Neuronal stem cell (in vitro differentiated cells): Measurements from ENCODE around the gene MORF4L2.

ENCODE experiments used
- DNase-seq: peaks from one replicate; pipeline ENCODE4 v3.0.0-alpha.2; 2013; ENCODE audit warnings: low spot score
- H2AFZ ChIP-seq: one replicate; pipeline ENCODE4 v1.6.1; 2013; ENCODE audit warnings: mild to moderate bottlenecking, low read length, inconsistent platforms
- H2AK5ac ChIP-seq: 2 replicates; pipeline ENCODE4 v1.6.1; 2013; ENCODE audit warnings: low read depth, mild to moderate bottlenecking, inconsistent platforms, low read length, moderate library complexity, mixed read lengths
- H2BK120ac ChIP-seq: 2 replicates; pipeline ENCODE4 v1.6.1; 2013; ENCODE audit warnings: low read depth, mild to moderate bottlenecking, inconsistent platforms, low read length, moderate library complexity, mixed read lengths
- H2BK12ac ChIP-seq: one replicate; pipeline ENCODE4 v1.6.1; 2013; ENCODE audit warnings: low read length, inconsistent platforms
- H2BK15ac ChIP-seq: 2 replicates; pipeline ENCODE4 v1.6.1; 2013; ENCODE audit warnings: mild to moderate bottlenecking, low read length, inconsistent platforms, mixed read lengths
- H2BK5ac ChIP-seq: one replicate; pipeline ENCODE4 v1.6.1; 2013; ENCODE audit warnings: inconsistent platforms, mild to moderate bottlenecking, low read length, moderate library complexity
- H3K14ac ChIP-seq: one replicate; pipeline ENCODE4 v1.6.1; 2013; ENCODE audit warnings: low read length, inconsistent platforms
- H3K18ac ChIP-seq: 2 replicates; pipeline ENCODE4 v1.6.1; 2013; ENCODE audit warnings: low read length, inconsistent platforms
- H3K23ac ChIP-seq: 2 replicates; pipeline ENCODE4 v1.6.1; 2013; ENCODE audit warnings: low read depth, mild to moderate bottlenecking, mixed read lengths, low read length, inconsistent platforms; ENCODE audit not compliant: poor library complexity
- H3K27ac ChIP-seq: replicated peaks from 3 replicates; pipeline ENCODE4 v1.5.1; 2013; ENCODE audit warnings: low read length, inconsistent platforms
- H3K27me3 ChIP-seq, 3 experiments: 2 replicates each; pipeline ENCODE4 v1.6.1; 2013; ENCODE audit warnings: low read length in 3 of 3, mild to moderate bottlenecking in 2 of 3, inconsistent platforms in 1 of 3, low read depth in 1 of 3, mixed read lengths in 1 of 3, moderate library complexity in 1 of 3; ENCODE audit not compliant: control insufficient read depth in 3 of 3, insufficient read depth in 3 of 3
- H3K36me3 ChIP-seq, 2 donors: replicated peaks in 1 of 2; 2 replicates each; pipeline ENCODE4 v1.6.1; 2013; ENCODE audit warnings: low read length in 2 of 2; ENCODE audit not compliant: control insufficient read depth in 2 of 2, insufficient read depth in 2 of 2
- H3K4ac ChIP-seq: 2 replicates; pipeline ENCODE4 v1.6.1; 2013; ENCODE audit warnings: inconsistent platforms, mild to moderate bottlenecking, low read length, moderate library complexity
- H3K4me1 ChIP-seq, 2 donors: 1 replicate in 1 of 2; 2 replicates in 1 of 2; pipeline ENCODE4 v1.6.1; 2013; ENCODE audit warnings: low read length in 2 of 2, low read depth in 1 of 2; ENCODE audit not compliant: control insufficient read depth in 2 of 2, insufficient read depth in 1 of 2
- H3K4me2 ChIP-seq: one replicate; pipeline ENCODE4 v1.6.1; 2013; ENCODE audit warnings: mild to moderate bottlenecking, low read length, inconsistent platforms; ENCODE audit not compliant: insufficient read depth, poor library complexity, severe bottlenecking
- H3K4me3 ChIP-seq, 2 donors: 2 replicates each; pipeline ENCODE4 v1.5.1; 2013; ENCODE audit warnings: low read length in 2 of 2, mild to moderate bottlenecking in 2 of 2, inconsistent platforms in 1 of 2, moderate library complexity in 1 of 2
- H3K79me1 ChIP-seq: one replicate; pipeline ENCODE4 v1.6.1; 2013; ENCODE audit warnings: low read depth, mild to moderate bottlenecking, inconsistent platforms, low read length, moderate library complexity
- H3K9ac ChIP-seq: one replicate; pipeline ENCODE4 v1.6.1; 2013; ENCODE audit warnings: mild to moderate bottlenecking, low read depth, low read length, inconsistent platforms; ENCODE audit not compliant: poor library complexity
- H3K9me3 ChIP-seq, 2 donors: replicated peaks in 1 of 2; 2 replicates each; pipeline versions ENCODE3 to v1.6.1; 2013; ENCODE audit warnings: low read length in 2 of 2, mild to moderate bottlenecking in 2 of 2, inconsistent platforms in 1 of 2, low read depth in 1 of 2, mixed read lengths in 1 of 2, moderate library complexity in 1 of 2; ENCODE audit not compliant: control insufficient read depth in 2 of 2, insufficient read depth in 1 of 2
- H4K8ac ChIP-seq: one replicate; pipeline ENCODE4 v1.6.1; 2013; ENCODE audit warnings: low read depth, mild to moderate bottlenecking, inconsistent platforms, low read length, moderate library complexity
- H4K91ac ChIP-seq: one replicate; pipeline ENCODE4 v1.6.1; 2013; ENCODE audit warnings: low read length, low read depth, mild to moderate bottlenecking, inconsistent platforms; ENCODE audit not compliant: poor library complexity
- WGBS, 2 donors: extraction: QIAGEN DNeasy Blood & Tissue Kit; methylation state at CpG; one replicate each; pipeline ENCODE4 v1.1.7; 2013; ENCODE audit warnings: missing lambda C conversion rate in 2 of 2, mixed read lengths in 1 of 2; ENCODE audit not compliant: insufficient read length in 2 of 2, insufficient replicate concordance in 1 of 2; ENCODE audit errors: extremely low coverage in 2 of 2; 5-methylcytosine and 5-hydroxymethylcytosine counted together

The MORF4L2 gene

DNA sequence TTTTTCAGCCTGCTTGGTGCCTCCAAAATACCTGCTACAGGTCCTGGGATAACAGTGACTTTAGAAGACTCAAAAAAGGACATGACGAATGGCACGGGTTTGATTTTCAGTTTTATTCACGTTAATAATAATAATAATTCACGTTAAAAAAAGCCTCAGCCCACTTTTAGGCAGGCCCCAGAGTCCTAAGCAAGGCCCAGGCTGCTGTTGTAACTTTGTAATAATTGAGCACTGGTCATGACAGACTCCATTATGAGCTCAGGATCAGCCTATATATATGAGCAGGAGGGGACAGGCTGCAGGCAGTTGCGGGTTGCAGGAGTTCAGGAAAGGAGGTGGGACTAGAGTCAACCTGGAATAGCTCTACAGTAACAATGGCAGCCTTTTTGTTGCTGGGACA is 24.1 kb upstream of the MORF4L2 start, which contains the start of gene TMEM31:
Gene TMEM31, plus strand, starts transcription at position 301 of the 400 bp plus-strand sequence. CDS start 1,350 bp downstream, outside the sequence.
- Histone ChIP-seq H3K79me1 (no peaks in the 10 kb centered on the region), H2AK5ac (no peak within 1 kb of the TSS), H2BK12ac (no peak within 1 kb of the TSS), H3K27me3 (peaks cover 0 to 4% (median 0%) of the 10 kb centered on the region in 3 experiments), H2BK120ac (no peak within 1 kb of the TSS), H3K9ac (no peak within 1 kb of the TSS), H4K8ac (no peak within 1 kb of the TSS), H3K4me3 (no peak within 1 kb of the TSS), H3K27ac (no peak within 1 kb of the TSS), H2BK5ac (no peak within 1 kb of the TSS), H3K18ac (no peak within 1 kb of the TSS), H3K14ac (no peak within 1 kb of the TSS), H3K9me3 (no peaks in the 10 kb centered on the region), H3K4ac (no peak within 1 kb of the TSS), H3K23ac (no peak within 1 kb of the TSS), H3K4me2 (no peak within 1 kb of the TSS), H4K91ac (no peak within 1 kb of the TSS), H2AFZ (no peak within 1 kb of the TSS), H3K36me3 (no peaks in the 10 kb centered on the region), H3K4me1 (peaks cover 2 to 4% of the 10 kb centered on the region in 2 donors), H2BK15ac (no peak within 1 kb of the TSS)
- no CpG with 5 or more reads among the region's 5 CpGs for WGBS, 2 donors
- DNase-seq, result no peak

DNA sequence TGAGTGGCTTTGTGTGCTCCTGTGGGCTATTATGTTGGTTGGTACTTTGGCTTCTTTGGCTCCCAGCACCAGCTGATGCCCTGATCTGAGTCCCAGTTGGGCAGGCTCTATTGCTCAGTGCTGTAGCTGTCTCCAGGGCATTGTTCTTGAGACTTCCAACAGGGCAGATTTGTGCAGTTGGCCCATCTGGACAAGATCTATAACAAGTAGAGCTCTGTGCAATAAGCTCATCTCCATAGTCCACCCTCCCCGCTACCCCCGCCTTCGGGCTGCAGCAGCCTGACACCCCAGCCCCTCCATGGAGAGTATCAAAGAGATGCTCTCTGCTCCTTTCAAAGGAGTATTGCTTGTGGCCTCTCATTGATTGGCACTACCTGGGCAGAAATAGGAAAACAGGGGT is 18.4 kb upstream of the MORF4L2 start:
- no peaks in the 10 kb centered on the region for H3K36me3 ChIP-seq
- no peak for DNase-seq
- no peak overlapping the region for H2BK12ac ChIP-seq
- no peak overlapping the region for H3K4me2 ChIP-seq
- H3K27me3 ChIP-seq, result peaks cover 0 to 3% (median 0%) of the 10 kb centered on the region in 3 experiments
- no peak overlapping the region for H3K4ac ChIP-seq
- H3K18ac ChIP-seq, result no peak overlapping the region
- no peak overlapping the region for H2AK5ac ChIP-seq
- no peaks in the 10 kb centered on the region for H3K79me1 ChIP-seq
- H3K9me3 ChIP-seq, result no peaks in the 10 kb centered on the region
- H3K27ac ChIP-seq, result no peak overlapping the region
- H3K14ac ChIP-seq, result no peak overlapping the region
- H4K91ac ChIP-seq, result no peak overlapping the region
- no peak overlapping the region for H2AFZ ChIP-seq
- whole genome bisulfite sequencing, 2 donors, result no CpG with 5 or more reads among the region's 3 CpGs
- H3K23ac ChIP-seq, result no peak overlapping the region
- H2BK15ac ChIP-seq, result no peak overlapping the region
- H3K4me3 ChIP-seq, result no peak overlapping the region
- no peak overlapping the region for H4K8ac ChIP-seq
- H3K4me1 ChIP-seq, result no peaks in the 10 kb centered on the region
- no peak overlapping the region for H2BK5ac ChIP-seq
- no peak overlapping the region for H2BK120ac ChIP-seq
- H3K9ac ChIP-seq, result no peak overlapping the region

DNA sequence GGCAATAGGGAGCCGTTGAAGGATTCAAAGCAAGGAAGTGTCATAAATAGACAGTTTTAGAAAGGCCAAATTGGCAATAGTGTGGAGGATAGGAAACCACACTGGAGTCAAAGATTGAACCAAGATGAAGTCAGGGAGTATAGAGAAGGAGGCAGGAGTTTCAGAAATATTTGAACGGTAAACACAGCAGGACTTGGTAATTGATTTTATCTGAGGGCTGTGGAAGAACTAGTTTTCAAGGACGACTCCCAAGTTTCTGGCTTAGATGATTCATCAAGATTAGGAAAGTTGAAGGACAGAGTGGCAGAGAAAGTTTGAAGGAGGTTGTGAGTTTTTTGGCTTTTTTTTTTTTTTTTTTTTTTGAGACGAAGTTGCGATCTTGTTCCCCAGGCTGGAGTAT is 12.7 kb upstream of the MORF4L2 start:
- Histone ChIP-seq H3K9ac (no peak overlapping the region), H2BK12ac (no peak overlapping the region), H2BK120ac (no peak overlapping the region), H3K4me3 (no peak overlapping the region), H4K8ac (no peak overlapping the region), H3K4ac (no peak overlapping the region), H2AK5ac (no peak overlapping the region), H3K4me2 (no peak overlapping the region), H4K91ac (no peak overlapping the region), H3K9me3 (no peaks in the 10 kb centered on the region), H3K23ac (no peak overlapping the region), H2BK5ac (no peak overlapping the region), H3K79me1 (no peaks in the 10 kb centered on the region), H2BK15ac (no peak overlapping the region), H3K27ac (no peak overlapping the region), H3K36me3 (no peaks in the 10 kb centered on the region), H3K18ac (no peak overlapping the region), H3K4me1 (no peaks in the 10 kb centered on the region), H3K14ac (no peak overlapping the region), H2AFZ (no peak overlapping the region), H3K27me3 (no peaks in the 10 kb centered on the region)
- DNase-seq, result no peak
- no CpG with 5 or more reads among the region's 5 CpGs for WGBS, 2 donors

DNA sequence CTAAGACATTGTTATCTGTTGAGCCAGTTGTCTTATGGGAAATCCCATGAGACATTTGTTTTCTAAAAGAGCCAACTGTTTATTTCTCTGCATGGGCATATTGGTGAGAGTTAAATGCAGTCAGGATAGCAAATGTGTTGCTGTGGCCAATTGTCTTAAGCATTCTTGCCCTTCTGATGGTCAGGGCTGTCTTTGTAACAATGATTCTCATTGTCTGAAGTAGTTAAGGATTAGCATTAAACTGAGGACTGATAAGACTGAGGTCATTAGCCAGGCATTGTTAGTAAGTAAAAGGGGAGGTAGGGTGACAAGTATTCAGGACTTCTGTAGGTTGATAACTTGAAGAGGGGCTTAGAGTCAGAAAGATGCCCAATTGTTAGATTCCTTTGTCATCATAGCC is 11.2 kb upstream of the MORF4L2 start:
- H2BK5ac ChIP-seq, result no peak overlapping the region
- no peak overlapping the region for H3K4ac ChIP-seq
- H3K4me3 ChIP-seq, result no peak overlapping the region
- no peak overlapping the region for H2BK15ac ChIP-seq
- no peak overlapping the region for H3K14ac ChIP-seq
- no peaks in the 10 kb centered on the region for H3K9me3 ChIP-seq
- DNase-seq, result no peak
- H2AK5ac ChIP-seq, result no peak overlapping the region
- H3K4me1 ChIP-seq, result no peaks in the 10 kb centered on the region
- no peak overlapping the region for H3K23ac ChIP-seq
- no peak overlapping the region for H2BK120ac ChIP-seq
- H3K79me1 ChIP-seq, result no peaks in the 10 kb centered on the region
- no peak overlapping the region for H2AFZ ChIP-seq
- no peak overlapping the region for H3K4me2 ChIP-seq
- H3K27ac ChIP-seq, result no peak overlapping the region
- H4K8ac ChIP-seq, result no peak overlapping the region
- H3K18ac ChIP-seq, result no peak overlapping the region
- H2BK12ac ChIP-seq, result no peak overlapping the region
- no peak overlapping the region for H3K9ac ChIP-seq
- no peak overlapping the region for H4K91ac ChIP-seq
- H3K36me3 ChIP-seq, result no peaks in the 10 kb centered on the region
- H3K27me3 ChIP-seq, result no peaks in the 10 kb centered on the region
